Stimulated activated CD8-positive, alpha-beta memory T cell treated with anti-CD3 and anti-CD28 coated beads, Interleukin-7, amount 100 ng/mL, for 4 hours (primary cell): ENCODE data around the gene SEPTIN1.

Experiments
- DNase-seq, 2 donors: peaks; one replicate each; pipeline ENCODE4 v3.0.0-alpha.2; 2020; ENCODE audit warnings: low read depth in 2 of 2

The SEPTIN1 gene

DNA sequence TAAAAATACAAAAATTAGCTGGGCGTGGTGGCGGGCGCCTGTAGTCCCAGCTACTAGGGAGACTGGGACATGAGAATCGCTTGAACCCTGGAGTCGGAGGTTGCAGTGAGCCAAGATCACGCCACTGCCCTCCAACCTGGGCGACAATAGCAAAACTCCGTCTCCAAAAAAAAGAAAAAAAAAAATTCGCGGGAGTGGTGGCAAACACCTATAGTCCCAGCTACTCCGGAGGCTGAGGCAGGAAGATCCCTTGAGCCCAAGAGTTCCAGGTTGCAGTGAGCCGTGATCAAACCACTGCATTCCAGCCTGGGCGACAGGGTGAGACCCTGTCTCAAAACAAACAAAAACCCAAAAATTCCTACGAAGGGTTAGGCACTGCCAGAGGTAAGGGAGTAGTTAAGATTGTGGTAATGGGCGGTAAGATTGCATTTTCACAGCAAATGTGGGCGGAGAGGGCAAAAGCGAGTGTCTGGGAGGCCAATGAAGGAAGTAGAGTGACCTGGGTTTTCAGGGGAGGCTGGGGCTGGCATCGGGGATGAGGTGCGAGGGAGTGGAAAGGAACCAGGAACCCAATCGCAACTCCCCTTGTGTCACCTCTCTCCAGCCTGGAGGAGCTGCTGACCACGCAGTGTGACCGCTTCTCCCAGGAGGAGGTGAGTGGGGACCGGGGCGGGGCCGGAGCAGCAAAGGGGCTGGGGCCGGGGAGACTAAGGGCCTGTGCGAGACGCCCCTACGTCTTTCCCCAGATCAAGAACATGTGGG lies 5.1 kb downstream of the SEPTIN1 start:
- DNase-seq = no peak

DNA sequence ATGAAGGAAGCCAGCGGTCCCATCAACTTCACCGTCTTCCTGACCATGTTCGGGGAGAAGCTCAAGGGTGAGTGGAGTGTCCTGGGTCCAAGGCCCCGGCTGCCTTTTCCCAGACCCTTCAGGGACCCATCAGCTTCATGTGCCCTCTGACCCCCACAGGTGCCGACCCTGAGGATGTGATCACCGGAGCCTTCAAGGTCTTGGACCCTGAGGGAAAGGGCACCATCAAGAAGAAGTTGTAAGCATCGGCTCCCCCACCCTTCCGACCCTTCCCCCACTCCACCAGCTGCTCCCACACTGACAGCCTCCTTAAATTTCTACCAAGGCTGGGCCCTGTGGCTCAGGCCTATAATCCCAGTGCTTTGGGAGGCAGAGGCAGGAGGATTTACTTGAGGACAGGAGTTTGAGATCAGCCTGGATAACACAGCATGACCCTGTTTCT lies 5.9 kb downstream of the SEPTIN1 start:
- no peak for DNase-seq

DNA sequence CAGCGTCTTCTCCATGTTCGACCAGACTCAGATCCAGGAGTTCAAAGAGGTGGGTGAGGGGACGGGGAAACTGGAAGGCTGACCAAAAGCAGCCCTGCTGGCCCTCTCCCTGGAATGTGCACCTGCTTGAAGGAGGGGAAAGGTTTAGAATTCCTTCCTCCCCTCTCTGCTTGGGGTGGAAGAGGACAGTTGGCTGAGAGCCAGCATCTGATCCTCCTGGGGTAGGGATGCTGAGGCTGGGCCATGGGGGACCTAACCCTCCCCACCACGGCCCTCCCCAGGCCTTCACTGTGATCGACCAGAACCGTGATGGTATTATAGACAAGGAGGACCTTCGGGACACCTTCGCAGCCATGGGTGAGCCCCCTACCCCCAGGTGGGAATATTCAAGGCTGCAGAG lies 6.5 kb downstream of the SEPTIN1 start:
- no peak for DNase-seq

- no peak for DNase-seq
These were observed 7.8 kb downstream of the SEPTIN1 start, which contains the start of gene MYL11 for GRCh38 chr16:30374538-30374937. TSS of gene MYL11 (plus strand) at chr16:30374802. CDS start at chr16:30374858, 56 bp downstream.

DNA sequence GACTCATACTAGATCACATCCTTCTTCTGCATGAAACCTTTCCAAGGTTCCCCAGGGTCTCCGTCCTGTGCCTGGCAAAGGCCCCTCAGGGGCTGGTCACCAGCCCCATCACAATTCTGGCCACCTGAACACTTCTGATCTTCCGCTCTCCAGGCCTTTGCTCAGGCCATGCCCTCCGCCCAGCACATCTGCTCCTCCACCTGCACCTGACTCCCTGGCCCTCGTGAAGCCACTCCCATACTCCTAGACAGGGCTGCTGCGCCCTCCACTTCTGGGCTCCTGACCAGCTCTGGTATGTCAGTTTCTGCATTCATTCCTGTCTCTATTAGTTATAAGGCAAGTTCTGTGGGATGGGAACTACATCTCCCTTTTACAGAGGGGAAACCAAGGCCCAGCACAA lies 9.6 kb downstream of the SEPTIN1 start:
- no peak for DNase-seq

- no peak for DNase-seq
These were observed 10.2 kb downstream of the SEPTIN1 start for GRCh38 chr16:30372038-30372712.

GRCh38 chr16:30371248-30371816 lies 11.0 kb downstream of the SEPTIN1 start:
- DNase-seq = no peak

- DNase-seq = peak; percentile 95 to 100
These were observed 11.7 kb downstream of the SEPTIN1 start, which contains the start of gene TBC1D10B for GRCh38 chr16:30370456-30371247. TSS of gene TBC1D10B (minus strand) at chr16:30370494. CDS start at chr16:30370183, 311 bp downstream.

GRCh38 chr16:30369938-30370455 lies 12.4 kb downstream of the SEPTIN1 start:
- no peak for DNase-seq

DNA sequence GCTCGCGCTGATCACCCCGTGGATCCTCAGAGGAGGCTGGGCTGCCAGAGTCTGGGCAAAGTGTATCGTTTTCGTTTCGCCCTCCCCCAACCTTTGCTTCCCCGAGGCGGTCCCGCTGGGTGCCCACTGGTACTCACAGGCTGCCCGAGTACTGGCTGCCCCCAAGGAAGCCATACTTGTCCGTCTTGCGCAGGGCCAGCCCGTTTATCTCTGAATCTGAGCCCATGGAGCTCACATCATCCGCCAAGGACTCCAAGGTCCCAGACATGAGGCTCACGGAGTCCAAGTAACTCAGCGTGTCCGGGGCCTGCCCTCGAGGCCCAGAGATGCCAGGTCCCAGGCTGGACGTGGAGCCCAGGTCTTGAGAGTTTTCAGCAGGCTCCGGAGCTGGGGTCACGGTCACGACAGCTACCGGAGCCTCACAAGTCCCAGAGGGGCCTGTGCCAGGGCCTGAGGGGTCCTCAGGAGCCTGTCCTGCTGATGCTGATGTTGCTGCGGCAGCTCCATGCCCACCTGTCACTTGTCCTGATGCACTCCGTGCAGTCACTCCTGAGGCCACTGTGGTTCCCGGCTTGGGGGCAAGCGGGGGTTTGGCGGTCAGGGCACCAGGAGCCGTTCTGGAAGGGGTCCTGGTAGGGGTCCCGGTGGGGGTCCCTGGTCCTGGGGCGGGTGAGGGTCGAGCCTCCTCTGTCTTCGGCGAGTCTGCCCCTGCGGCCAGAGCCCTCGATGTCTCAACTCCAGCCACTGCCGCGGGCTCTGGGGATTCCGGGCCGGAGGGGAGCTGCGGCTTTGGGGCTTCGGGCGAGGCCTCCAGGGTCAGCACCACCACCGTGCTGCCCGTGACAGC lies 13.0 kb downstream of the SEPTIN1 start:
- DNase-seq = no peak

DNA sequence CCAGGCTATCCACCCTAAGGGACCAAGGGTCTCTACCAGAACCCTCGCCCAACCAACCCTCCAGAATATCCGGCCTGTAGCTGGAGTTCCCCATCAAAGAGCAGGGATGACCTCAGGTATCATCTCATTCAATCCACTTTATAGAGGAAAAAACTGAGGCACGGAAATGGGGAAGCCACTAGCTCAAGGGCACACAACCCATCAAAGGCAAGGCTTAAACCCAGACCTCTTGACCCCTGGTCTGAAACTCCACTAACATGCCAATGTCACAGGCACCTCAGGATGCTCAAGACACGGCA lies 13.6 kb downstream of the SEPTIN1 start:
- no peak for DNase-seq

DNA sequence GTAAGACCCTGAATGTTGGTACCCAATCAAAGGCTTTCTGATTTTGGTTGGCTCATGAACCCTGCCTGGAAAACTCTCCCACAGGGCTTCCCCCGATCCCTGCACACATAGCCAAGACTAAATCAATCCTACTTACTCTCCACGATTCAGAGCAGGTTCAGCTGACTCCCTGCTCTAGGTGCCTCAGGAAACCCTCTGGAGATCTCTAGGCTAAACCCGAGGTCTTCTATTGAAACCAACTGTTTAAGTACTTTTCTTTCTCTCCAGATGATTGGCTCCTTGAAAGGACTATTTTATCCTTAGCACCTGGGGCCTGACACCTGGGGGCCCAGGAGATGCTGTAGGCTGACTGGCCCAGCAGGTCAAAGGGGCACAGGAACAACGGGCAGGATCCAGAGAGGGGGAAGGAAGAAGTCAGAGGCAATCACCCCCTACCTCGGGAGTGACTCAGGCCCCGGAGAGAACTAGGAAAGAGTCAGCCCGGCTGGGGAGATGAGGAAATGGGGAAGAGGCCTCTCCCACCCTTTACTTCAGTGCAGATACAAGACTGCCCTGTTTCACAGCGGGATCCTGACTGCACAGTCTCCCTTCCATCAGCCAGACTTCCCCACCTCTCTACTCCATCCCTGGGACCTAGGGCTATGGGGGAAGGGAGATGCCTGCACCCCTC lies 14.1 kb downstream of the SEPTIN1 start:
- no peak for DNase-seq

GRCh38 chr16:30367349-30368009 lies 14.9 kb downstream of the SEPTIN1 start:
- DNase-seq = no peak

GRCh38 chr16:30366511-30366910 lies 15.8 kb downstream of the SEPTIN1 start:
- DNase-seq = no peak

DNA sequence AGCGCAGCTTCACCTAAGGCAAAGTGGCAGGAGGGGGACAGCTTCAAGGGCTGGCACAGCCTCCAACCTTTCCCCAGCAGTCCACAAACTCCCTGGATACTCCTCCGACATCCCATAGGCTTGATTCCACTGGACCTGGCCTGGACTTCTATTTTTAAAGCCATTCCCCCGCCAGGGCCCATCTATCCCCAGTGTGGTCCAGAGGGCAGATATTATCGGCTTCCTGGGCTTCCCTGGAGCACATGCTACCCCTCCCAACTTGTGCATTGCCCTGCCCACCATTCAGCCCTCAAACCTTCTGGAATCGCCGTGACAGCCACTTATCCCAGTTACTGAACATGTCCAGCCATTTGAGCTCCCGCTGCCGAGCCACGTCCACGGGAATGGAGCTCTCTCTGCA lies 17.2 kb downstream of the SEPTIN1 start:
- no peak for DNase-seq

GRCh38 chr16:30361180-30361579 lies 21.2 kb downstream of the SEPTIN1 start:
- no peak for DNase-seq

DNA sequence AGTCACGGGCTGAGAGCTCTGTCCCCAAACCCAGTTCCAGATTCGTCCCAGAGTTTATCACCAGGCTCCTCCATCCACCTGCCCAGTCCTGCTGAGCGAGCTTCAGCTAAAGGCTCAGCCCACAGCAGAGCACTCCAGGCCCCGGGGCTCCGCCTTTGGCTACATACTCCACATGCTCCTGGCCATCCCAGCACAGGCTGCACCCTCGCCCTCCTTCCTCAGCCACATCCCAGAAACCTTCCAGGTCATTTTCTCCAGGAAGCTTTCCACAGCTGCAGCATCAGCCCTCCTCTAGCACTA lies 22.5 kb downstream of the SEPTIN1 start:
- DNase-seq = no peak

DNA sequence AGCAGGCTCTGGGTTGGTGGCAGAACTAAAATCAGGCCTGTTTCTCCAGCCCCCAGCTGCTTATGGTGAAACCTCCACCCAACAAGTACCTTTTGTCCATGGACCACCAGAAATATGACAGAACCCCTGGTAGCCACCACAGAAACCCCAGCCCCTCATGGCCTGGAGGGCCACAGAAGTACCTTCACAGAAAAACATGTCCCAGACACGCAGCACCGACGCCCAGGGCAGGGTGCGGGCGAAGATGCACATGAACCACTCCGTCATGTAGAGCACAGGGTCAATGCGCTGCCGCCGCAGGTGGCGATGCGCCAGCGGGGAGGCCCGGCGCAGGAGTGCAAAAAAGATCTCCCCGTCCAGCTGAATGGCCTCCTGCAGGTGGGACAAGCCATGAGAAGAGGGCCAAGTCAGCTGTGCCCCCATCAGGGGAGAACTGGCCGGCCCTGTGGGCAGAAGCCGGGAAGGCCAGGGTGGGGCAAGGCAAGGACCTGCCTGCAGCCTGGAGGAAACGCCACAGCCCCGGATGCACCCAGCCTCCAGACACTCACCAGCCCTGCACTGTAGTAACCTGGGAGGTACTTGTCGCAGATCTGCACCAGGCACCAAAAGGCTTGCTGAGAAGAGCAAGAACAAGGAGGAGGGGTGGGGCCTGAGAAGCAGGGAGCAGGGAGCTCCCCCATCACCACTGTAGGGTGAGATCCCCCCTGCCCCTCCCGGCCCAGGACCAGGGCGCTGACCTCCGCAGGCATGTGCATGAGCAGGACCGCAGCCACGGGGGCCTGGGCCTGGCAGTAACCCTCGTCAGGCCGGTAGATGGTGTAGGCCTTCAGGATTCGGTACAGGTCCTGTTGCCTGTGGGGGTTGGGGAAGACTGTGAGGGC lies 23.1 kb downstream of the SEPTIN1 start:
- DNase-seq = no peak

DNA sequence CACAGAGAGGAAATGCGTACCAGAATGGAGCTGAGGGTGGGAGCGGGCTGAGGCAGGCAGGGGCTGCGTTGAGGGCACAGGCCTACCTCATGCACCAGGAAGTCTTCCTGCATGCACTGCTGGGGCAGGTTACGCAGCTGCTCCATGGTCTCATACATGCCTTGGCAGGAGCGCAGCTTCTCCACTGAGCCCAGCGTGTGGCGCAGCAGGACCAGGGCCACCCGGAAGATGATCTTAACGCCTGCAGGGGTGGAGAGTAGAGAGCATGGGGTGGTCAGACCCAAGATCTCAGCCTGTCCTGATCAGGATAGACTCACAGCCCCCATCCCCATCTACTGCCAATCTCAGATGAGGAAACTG lies 23.8 kb downstream of the SEPTIN1 start:
- DNase-seq = no peak
